K562 (cell line): ENCODE measurements around the gene SDR42E2. TPM values are rescaled to one million over a fixed set of nuclear protein-coding genes. Genes with fewer than 3 reads are reported as not detected.
A peak's percentile ranks its signal among the peaks of the same experiment; 100 is the strongest.

ENCODE experiments used
- ATAC-seq: fragments of 200-7000 bp; cut with Tn5 transposase; 3 replicates; pipeline ENCODE4 v1.9.1; 2020; ENCODE audit warnings: moderate library complexity
- BruUV-seq: library from RNA; stranded (reverse); fragments of 400-500 nt; replicated peaks from 2 replicates; lab custom pipeline; 2021; lab: Mats Ljungman, UMichigan
- CTCF ChIA-PET: fragments of 300-600 bp; formaldehyde crosslinking; extraction: SDS; loops from one replicate; lab custom pipeline; 2021; ENCODE audit warnings: low intra/inter-chr PET ratio; lab: Yijun Ruan, JAX
- POLR2A ChIA-PET: fragments of 300-600, 350-650 bp; sonication (Branson Sonifier 250); formaldehyde crosslinking; extraction: SDS; loops from one replicate; lab custom pipeline; 2021; ENCODE audit warnings: antibody characterized with exemption, inconsistent platforms; lab: Yijun Ruan, JAX
- DNase-seq, 4 experiments: peaks; one replicate each; pipeline versions ENCODE4 v3.0.0 to v3.0.0-alpha.2; 2011 to 2018; ENCODE audit warnings: low spot score in 3 of 4, mixed read lengths in 3 of 4; ENCODE audit errors: extremely low read depth in 1 of 4
- FAIRE-seq: peaks from 2 replicates; lab custom pipeline; 2011; peaks lifted over from hg19 to GRCh38; lab: Jason Lieb, UNC
- H2AFZ ChIP-seq: 2 replicates; pipeline ENCODE4 v1.6.0; 2011; ENCODE audit warnings: low read depth, low read length, control low read depth, inconsistent platforms
- H3K27ac ChIP-seq: fragments of 200-600 bp; 3 replicates; pipeline ENCODE4 v1.8.0; 2011; ENCODE audit warnings: low read depth, mild to moderate bottlenecking, control low read depth, inconsistent platforms, low read length, moderate library complexity, mixed read lengths; ENCODE audit errors: extremely low read depth
- H3K27me3 ChIP-seq, 2 experiments: fragments of 300-600 bp in 1 of 2; 2 replicates in 1 of 2; 3 replicates in 1 of 2; pipeline versions ENCODE4 v1.6.0 to v1.8.0; 2011; ENCODE audit warnings: inconsistent platforms in 2 of 2, low read length in 2 of 2, mild to moderate bottlenecking in 1 of 2, mixed read lengths in 1 of 2, moderate library complexity in 1 of 2; ENCODE audit not compliant: control insufficient read depth in 2 of 2, insufficient read depth in 2 of 2
- H3K36me3 ChIP-seq: fragments of 300-600 bp; 3 replicates; pipeline ENCODE4 v1.8.0; 2011; ENCODE audit warnings: mild to moderate bottlenecking, low read length, inconsistent platforms; ENCODE audit not compliant: control insufficient read depth, insufficient read depth
- H3K4me1 ChIP-seq, 2 experiments: fragments of 200-600 bp in 1 of 2; replicated peaks in 1 of 2; 2 replicates in 1 of 2; 3 replicates in 1 of 2; pipeline versions ENCODE4 v1.5.1 to v1.8.0; 2011; ENCODE audit warnings: inconsistent platforms in 2 of 2, low read length in 2 of 2, mild to moderate bottlenecking in 1 of 2, mixed read lengths in 1 of 2, moderate library complexity in 1 of 2; ENCODE audit not compliant: control insufficient read depth in 2 of 2, insufficient read depth in 2 of 2
- H3K4me2 ChIP-seq: 2 replicates; pipeline ENCODE4 v1.6.1; 2011; ENCODE audit warnings: low read length, control low read depth, inconsistent platforms, mixed read lengths; ENCODE audit not compliant: insufficient read depth
- H3K4me3 ChIP-seq: fragments of 200-600 bp; sonication (generic), shearing (Covaris generic); 2 replicates; pipeline ENCODE4 v1.5.1; 2016; ENCODE audit warnings: control low read depth, inconsistent platforms
- H3K79me2 ChIP-seq: fragments of 200-600 bp; 3 replicates; pipeline ENCODE4 v1.8.0; 2011; ENCODE audit warnings: low read length, inconsistent platforms; ENCODE audit not compliant: control insufficient read depth, insufficient read depth
- H3K9ac ChIP-seq, 2 experiments: 2 replicates each; pipeline versions ENCODE4 v1.6.0 to v1.6.1; 2011; ENCODE audit warnings: low read depth in 2 of 2, low read length in 2 of 2, control low read depth in 1 of 2, inconsistent platforms in 1 of 2, mild to moderate bottlenecking in 1 of 2, mixed read lengths in 1 of 2; ENCODE audit not compliant: insufficient read depth in 1 of 2
- H3K9me1 ChIP-seq: one replicate; pipeline ENCODE4 v1.6.0; 2011; ENCODE audit warnings: inconsistent platforms, mild to moderate bottlenecking, low read length, moderate library complexity; ENCODE audit not compliant: control insufficient read depth, insufficient read depth
- H3K9me3 ChIP-seq: replicated peaks from 2 replicates; pipeline ENCODE4 v1.5.1; 2011; ENCODE audit warnings: low read depth, low read length, inconsistent platforms; ENCODE audit not compliant: control insufficient read depth, insufficient read depth
- H4K20me1 ChIP-seq: replicated peaks from 2 replicates; pipeline ENCODE4 v1.6.1; 2011; ENCODE audit warnings: low read length, inconsistent platforms, mixed read lengths; ENCODE audit not compliant: control insufficient read depth, insufficient read depth
- CTCF ChIP-seq, 3 experiments: IDR thresholded peaks in 2 of 3; conservative IDR thresholded peaks in 1 of 3; 2 replicates each; pipeline ENCODE4 v1.5.1; 2011 to 2012; ENCODE audit warnings: low read length in 3 of 3, mild to moderate bottlenecking in 3 of 3, control low read depth in 2 of 3, improper control_type of control experiment in 1 of 3, inconsistent platforms in 1 of 3, low read depth in 1 of 3, mixed read lengths in 1 of 3, moderate library complexity in 1 of 3; ENCODE audit not compliant: insufficient read depth in 2 of 3
- RAD21 ChIP-seq, 2 experiments: fragments of 250-450 bp in 1 of 2; fragments of 450-650 bp in 1 of 2; sonication (Bioruptor Pico) in 1 of 2; formaldehyde crosslinking in 1 of 2; IDR thresholded peaks in 1 of 2; conservative IDR thresholded peaks in 1 of 2; 2 replicates each; pipeline versions ENCODE4 v1.4.0 to v1.8.0; 2020 to 2022; ENCODE audit warnings: mild to moderate bottlenecking in 2 of 2, moderate library complexity in 1 of 2
- TAL1 ChIP-seq: fragments of 450-650 bp; IDR thresholded peaks from 2 replicates; pipeline ENCODE4 v1.6.1; 2016; ENCODE audit warnings: mild to moderate bottlenecking
- ZNF121 ChIP-seq: sonication (generic); formaldehyde crosslinking; conservative IDR thresholded peaks from 2 replicates; pipeline ENCODE4 v1.8.0; 2022; ENCODE audit warnings: missing genetic modification reagents
- WGBS: fragments of 100-300 bp; shearing (Covaris generic); methylation state at CpG from one replicate; pipeline ENCODE4 v1.1.6; 2016; ENCODE audit warnings: low coverage, mixed read lengths; ENCODE audit not compliant: insufficient coverage; ENCODE audit errors: missing lambda C conversion rate; 5-methylcytosine and 5-hydroxymethylcytosine counted together
- in situ Hi-C: fragments of 300-500 bp; cut with MboI; formaldehyde crosslinking; loops from 4 replicates; pipeline ENCODE4 v1.15.0; 2018; ENCODE audit warnings: inconsistent platforms, mixed read lengths
- intact Hi-C: fragments of 100-400 bp; cut with micrococcal nuclease; formaldehyde crosslinking; loops from 2 replicates; pipeline ENCODE4 v1.14.2; 2022
- polyA plus RNA-seq, 8 experiments: library from polyadenylated mRNA; depleted of rRNA in 4 of 8; stranded (reverse) in 5 of 8; unstranded in 3 of 8; fragments of >200 nt; fragmentation: Nextera tagmentation in 2 of 8; fragmentation: Illumina TruSeq in 1 of 8; extraction: Ambion mirVana in 2 of 8; extraction: Trizol in 1 of 8; gene quantifications; 2 replicates each; pipeline versions ENCODE4 v1.2.1 to v1.2.3, GENCODE V29; 2011 to 2014; ENCODE audit warnings: inconsistent platforms in 1 of 8, missing spikeins in 1 of 8
- total RNA-seq, 7 experiments: library from RNA; depleted of rRNA in 6 of 7; stranded (reverse); fragments of >200 nt in 6 of 7; fragmentation: Illumina TruSeq in 2 of 7; extraction: Trizol in 2 of 7; gene quantifications; 2 replicates each; pipeline versions ENCODE4 v1.2.1 to v1.2.3, GENCODE V29; 2011 to 2021; ENCODE audit warnings: low replicate concordance in 1 of 7

The SDR42E2 gene
- total and polyA plus RNA-seq, 9 of the 15 experiments (the other 6 are each of a cell fraction or from before 2014, with no cell fraction given): 0.03 to 0.07 (median 0.04) TPM; not detected in 4

- Histone ChIP-seq H3K9me3 (no peaks in the 10 kb centered on the region), H3K9me1 (no peaks in the 10 kb centered on the region), H3K36me3 (no peaks in the 10 kb centered on the region), H3K27me3 (peaks cover 25 to 54% of the 10 kb centered on the region in 2 experiments; a peak in 4 of 5 replicates), H3K4me3 (no peak overlapping the region), H3K9ac (no peak overlapping the region), H3K27ac (no peak overlapping the region), H2AFZ (no peak overlapping the region), H4K20me1 (peaks cover 2% of the 10 kb centered on the region; the same call in 1 of the 2 replicates), H3K79me2 (no peaks in the 10 kb centered on the region), H3K4me1 (no peaks in the 10 kb centered on the region), H3K4me2 (no peak overlapping the region)
- POLR2A ChIA-PET: interaction anchor here (0.6 to 1.6 kb wide), 3 partner anchors 9 to 190 kb away, joined by 3 to 5 read pairs (median 3); no protein-coding TSS in a partner anchor
- FAIRE-seq: peak; percentile 92
- intact Hi-C loops (no loop called here), in situ Hi-C loops (no loop called here)
- TF ChIP-seq RAD21 (CRISPR knock-in tag; conservative IDR thresholded peaks at IDR 0.05 in 1 of 2, IDR thresholded peaks at IDR 0.05 in 1 of 2) (no peak), CTCF (IDR thresholded peaks at IDR 0.05 in 2 of 3, conservative IDR thresholded peaks at IDR 0.05 in 1 of 3; ENCODE audit: insufficient read depth in 2 of 3, low read depth in 1 of 3, low read length in 3 of 3) (peak; percentile 33 to 61 (median 44); a peak in 5 of 6 replicates)
- 0% methylated on average over 1 of the region's 1 CpG for WGBS
- CTCF ChIA-PET: no interaction called here
- BruUV-seq: no TSS peak
- DNase-seq: peak; percentile 34 to 50 (median 35)
- ATAC-seq: peak; percentile 85
Measured at GRCh38 chr16:22141767-22142166, 20.5 kb upstream of the SDR42E2 start.

GRCh38 chr16:22144520-22144919 lies 17.8 kb upstream of the SDR42E2 start:
- under 1% methylated on average over 6 of the region's 6 CpGs for WGBS
- Histone ChIP-seq H3K9me1 (no peaks in the 10 kb centered on the region), H3K4me1 (no peaks in the 10 kb centered on the region), H3K4me2 (no peak overlapping the region), H2AFZ (no peak overlapping the region), H3K9ac (no peak overlapping the region), H4K20me1 (0 out of 2 replicates have a peak, but pooled peaks cover 2% of the 10 kb centered on the region), H3K9me3 (no peaks in the 10 kb centered on the region), H3K79me2 (no peaks in the 10 kb centered on the region), H3K27me3 (peaks cover 22 to 59% of the 10 kb centered on the region in 2 experiments), H3K4me3 (no peak overlapping the region), H3K27ac (no peak overlapping the region), H3K36me3 (no peaks in the 10 kb centered on the region)
- BruUV-seq: no TSS peak
- CTCF ChIA-PET: no interaction called here
- in situ Hi-C loops (no loop called here), intact Hi-C loops (no loop called here)
- no peak for DNase-seq
- no peak for TF ChIP-seq TAL1
- TF ChIP-seq ZNF121 (CRISPR knock-in tag): peak; percentile 43; the same call in 1 of the 2 replicates
- ATAC-seq: no peak
- no peak for FAIRE-seq
- POLR2A ChIA-PET: no interaction called here
